Lower lobe of right lung (tissue), 2 donors: ENCODE results near the gene ZMYM5. TPM values are rescaled to one million over a fixed set of nuclear protein-coding genes. Genes with fewer than 3 reads are reported as not detected.
"Not testable (repeated sequence)": the region's sequence is repeated elsewhere in the genome, so short reads cannot be mapped to it uniquely, and the experiment has no call there.

Experiments used
- ATAC-seq, 2 donors: fragments of 200-7000 bp; cut with Tn5 transposase; one replicate each; pipeline ENCODE4 v1.9.1; 2020 to 2022; ENCODE audit warnings: mild to moderate bottlenecking in 2 of 2, moderate library complexity in 2 of 2
- DNase-seq: peaks from one replicate; pipeline ENCODE4 v3.0.0-alpha.2; 2020
- H3K27ac ChIP-seq: fragments of 200-600 bp; one replicate; pipeline ENCODE4 v1.8.0; 2022
- H3K27me3 ChIP-seq: fragments of 200-600 bp; one replicate; pipeline ENCODE4 v1.8.0; 2022; ENCODE audit warnings: low read depth
- H3K36me3 ChIP-seq: fragments of 200-600 bp; one replicate; pipeline ENCODE4 v1.8.0; 2022; ENCODE audit warnings: mild to moderate bottlenecking
- H3K4me1 ChIP-seq: fragments of 200-600 bp; one replicate; pipeline ENCODE4 v1.8.0; 2022
- H3K4me3 ChIP-seq: fragments of 200-600 bp; one replicate; pipeline ENCODE4 v1.8.0; 2022; ENCODE audit warnings: mild to moderate bottlenecking
- H3K9me3 ChIP-seq: fragments of 200-600 bp; one replicate; pipeline ENCODE4 v1.8.0; 2022
- intact Hi-C: fragments of 100-400 bp; cut with DNase I; formaldehyde crosslinking; loops from one replicate; pipeline ENCODE4 v1.11.0; 2022
- total RNA-seq: library from RNA; stranded (reverse); fragmentation: NEBNext Ultra II Directional; extraction: Animal tissue kit (Norgen Biotek cat#: 25700); gene quantifications from one replicate; pipeline ENCODE4 v1.2.1, GENCODE V29; 2021
- TF ChIP-seq, protein P1 (sequence below): fragments of 200-600 bp; IDR thresholded peaks from one replicate; pipeline ENCODE4 v1.8.0; 2022; ENCODE audit warnings: antibody characterized with exemption, mild to moderate bottlenecking
- donor health status: DM: no; HTN: yes; CAD: no; lungs with severe emphysema.

ZMYM5 gene
- total RNA-seq, 1 donor from 2014 or later, result 10.9 TPM

DNA sequence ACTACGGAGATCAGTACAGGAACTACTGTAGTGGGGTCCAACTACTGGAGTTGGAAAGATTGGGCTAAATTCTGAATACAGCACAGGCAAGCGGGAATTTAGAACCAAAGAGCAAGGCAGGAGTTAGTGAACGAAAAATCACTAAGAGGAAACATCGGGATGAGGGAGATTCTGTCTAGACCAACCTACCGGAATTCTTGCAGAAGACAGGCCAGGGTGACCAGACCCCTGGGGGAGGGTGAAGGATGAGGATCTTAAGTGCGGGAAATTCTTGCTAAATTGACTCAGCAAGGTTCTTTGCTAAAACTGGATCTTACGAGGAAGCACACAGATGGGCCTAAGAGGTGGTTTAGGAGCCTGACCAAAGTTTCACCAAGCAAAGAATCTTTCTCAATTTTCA, 67.5 kb downstream of the ZMYM5 start:
- no peaks in the 10 kb centered on the region for H3K36me3 ChIP-seq
- no peaks in the 10 kb centered on the region for H3K27me3 ChIP-seq
- DNase-seq (no peak), ATAC-seq (no peak)
- H3K4me3 ChIP-seq, result no peak overlapping the region
- intact Hi-C loops, result no loop called here
- H3K9me3 ChIP-seq, result no peaks in the 10 kb centered on the region
- no peak overlapping the region for H3K27ac ChIP-seq
- H3K4me1 ChIP-seq, result peaks cover 8% of the 10 kb centered on the region
- TF ChIP-seq, protein P1, sequence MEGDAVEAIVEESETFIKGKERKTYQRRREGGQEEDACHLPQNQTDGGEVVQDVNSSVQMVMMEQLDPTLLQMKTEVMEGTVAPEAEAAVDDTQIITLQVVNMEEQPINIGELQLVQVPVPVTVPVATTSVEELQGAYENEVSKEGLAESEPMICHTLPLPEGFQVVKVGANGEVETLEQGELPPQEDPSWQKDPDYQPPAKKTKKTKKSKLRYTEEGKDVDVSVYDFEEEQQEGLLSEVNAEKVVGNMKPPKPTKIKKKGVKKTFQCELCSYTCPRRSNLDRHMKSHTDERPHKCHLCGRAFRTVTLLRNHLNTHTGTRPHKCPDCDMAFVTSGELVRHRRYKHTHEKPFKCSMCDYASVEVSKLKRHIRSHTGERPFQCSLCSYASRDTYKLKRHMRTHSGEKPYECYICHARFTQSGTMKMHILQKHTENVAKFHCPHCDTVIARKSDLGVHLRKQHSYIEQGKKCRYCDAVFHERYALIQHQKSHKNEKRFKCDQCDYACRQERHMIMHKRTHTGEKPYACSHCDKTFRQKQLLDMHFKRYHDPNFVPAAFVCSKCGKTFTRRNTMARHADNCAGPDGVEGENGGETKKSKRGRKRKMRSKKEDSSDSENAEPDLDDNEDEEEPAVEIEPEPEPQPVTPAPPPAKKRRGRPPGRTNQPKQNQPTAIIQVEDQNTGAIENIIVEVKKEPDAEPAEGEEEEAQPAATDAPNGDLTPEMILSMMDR, result no peak

DNA sequence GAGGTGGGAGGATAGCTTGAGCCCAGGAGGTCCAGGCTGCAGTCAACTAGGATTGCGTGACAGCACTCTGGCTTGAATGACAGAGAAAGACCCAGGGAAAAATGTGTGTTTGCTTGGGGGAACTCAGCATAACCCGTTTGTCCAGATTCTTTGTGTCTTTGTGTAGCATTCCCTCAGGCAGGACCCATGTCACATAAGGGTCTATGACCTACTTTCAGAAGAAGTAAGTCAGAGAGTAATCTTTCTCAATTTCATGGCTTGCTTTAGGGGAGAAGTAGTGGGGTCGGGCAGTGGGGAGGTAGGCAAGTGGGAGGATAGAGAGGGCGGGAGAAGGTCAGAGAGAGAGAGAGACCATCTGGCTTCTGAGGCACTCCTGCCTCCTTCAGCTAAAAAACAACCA, 68.8 kb downstream of the ZMYM5 start:
- Histone ChIP-seq H3K9me3 (no peaks in the 10 kb centered on the region), H3K27ac (no peak overlapping the region), H3K36me3 (no peaks in the 10 kb centered on the region), H3K27me3 (no peaks in the 10 kb centered on the region), H3K4me3 (no peak overlapping the region), H3K4me1 (peaks cover 8% of the 10 kb centered on the region)
- ATAC-seq (peak; percentile 76 to 79), DNase-seq (no peak)
- TF ChIP-seq, protein P1, result no peak
- intact Hi-C loops, result no loop called here

DNA sequence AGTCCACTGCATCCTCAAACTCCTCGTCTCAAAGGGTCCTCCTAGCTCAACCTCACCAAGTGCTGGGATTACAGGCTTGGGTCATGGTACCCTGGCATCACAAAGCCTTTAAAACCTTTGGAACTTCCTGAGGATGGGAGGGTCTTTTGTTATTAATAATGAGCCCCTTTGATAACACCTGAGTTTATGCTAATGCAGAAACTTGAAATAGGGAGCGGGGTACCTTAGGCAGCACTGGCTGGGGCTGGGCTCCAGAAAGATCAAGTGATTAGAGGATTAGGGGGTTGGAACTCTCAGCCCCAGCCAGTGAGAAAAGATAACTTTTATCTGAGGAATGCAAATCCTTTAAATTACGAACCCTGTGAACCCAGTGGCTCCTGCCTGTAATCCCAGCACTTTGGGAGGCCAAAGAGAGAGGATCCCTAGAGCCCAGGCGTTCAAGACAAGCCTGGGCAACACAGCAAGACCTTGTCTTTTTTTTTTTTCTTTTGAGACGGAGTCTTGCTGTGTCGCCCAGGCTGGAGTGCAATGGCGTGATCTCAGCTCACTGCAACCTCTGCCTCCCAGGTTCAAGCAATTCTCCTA, 71.4 kb downstream of the ZMYM5 start:
- Histone ChIP-seq H3K36me3 (no peaks in the 10 kb centered on the region), H3K9me3 (no peaks in the 10 kb centered on the region), H3K4me3 (no peak overlapping the region), H3K4me1 (peaks cover 8% of the 10 kb centered on the region), H3K27me3 (no peaks in the 10 kb centered on the region), H3K27ac (no peak overlapping the region)
- ATAC-seq (no peak), DNase-seq (no peak)
- intact Hi-C loops, result no loop called here
- TF ChIP-seq, protein P1, result no peak

DNA sequence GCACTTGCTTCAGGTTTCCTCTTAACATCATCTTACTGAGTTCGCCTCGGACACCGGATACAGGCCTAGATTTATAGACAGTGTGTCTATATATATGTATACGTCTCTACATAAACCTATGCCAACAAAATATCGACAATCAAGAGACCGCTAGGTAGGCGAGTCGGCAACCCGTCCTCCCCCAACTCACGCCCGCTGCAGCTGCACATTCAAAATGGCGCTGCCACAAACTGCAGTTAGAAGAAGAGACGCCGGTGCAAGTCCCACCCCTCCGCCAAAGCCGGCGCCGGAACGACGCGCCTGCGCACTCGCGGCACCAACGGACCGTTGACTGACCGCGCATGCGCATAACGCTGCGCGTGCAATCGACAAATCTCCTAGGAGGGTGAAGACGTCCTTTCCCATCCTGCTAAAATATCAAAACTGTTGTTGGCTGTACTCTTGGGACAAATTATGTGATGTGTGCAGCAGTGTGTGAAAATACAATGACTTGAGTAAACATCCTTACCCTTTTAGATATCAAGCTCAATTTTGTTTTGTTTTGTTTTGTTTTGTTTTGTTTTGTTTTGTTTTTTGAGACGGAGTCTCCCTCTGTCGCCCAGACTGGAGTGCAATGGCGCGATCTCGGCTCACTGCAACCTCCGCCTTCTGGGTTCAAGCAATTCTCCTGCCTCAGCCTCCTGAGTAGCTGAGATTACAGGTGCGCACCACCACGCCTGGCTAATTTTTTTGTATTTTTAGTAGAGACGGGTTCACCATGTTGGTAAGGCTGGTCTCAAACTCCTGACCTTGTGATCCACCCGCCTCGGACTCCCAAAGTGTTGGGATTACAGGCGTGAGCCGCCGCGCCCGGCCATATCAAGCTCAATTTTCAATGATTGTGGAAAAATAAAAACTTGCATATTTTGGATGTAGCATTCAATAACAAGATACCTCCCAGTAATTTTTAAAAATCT, 80.4 kb downstream of the ZMYM5 start, which contains the start of gene PSPC1:
PSPC1 (minus strand) TSS at position 219 of the 956 bp plus-strand sequence; CDS start at position 31, 188 bp downstream.
- ATAC-seq, result peak; percentile 98

DNA sequence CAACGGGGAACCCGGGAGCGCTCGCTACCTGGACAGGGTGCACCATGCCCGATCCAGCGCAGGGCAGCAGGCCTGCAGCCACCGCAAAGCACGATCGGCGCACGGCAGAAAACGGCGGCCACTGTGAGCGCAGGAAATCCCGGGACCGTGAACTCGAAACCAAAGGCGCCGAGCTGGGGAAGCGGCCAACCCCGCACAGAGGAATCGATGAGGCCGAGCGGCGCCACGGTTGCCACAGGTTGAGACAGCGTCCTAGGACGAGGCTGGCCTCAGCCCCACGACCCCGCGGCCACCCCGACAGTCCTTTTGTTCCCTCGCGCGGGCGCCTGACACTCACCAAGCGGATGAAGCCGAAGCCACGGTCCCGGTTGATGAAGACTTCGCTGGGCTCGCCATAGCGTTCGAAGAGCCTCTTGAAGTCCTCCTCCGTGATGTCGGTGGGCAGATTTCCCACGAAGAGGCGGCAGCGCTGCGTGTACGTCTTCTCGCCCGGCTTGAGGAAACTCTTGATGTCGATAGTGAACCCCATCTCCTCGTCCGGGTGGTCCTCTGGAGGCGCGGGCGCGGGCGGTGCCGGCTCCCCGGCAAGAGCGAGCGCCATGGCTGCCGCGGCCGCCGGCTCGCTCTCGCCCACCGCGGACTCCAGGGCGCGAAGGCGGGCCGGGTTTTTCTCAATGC, 81.3 kb downstream of the ZMYM5 start:
- Histone ChIP-seq H3K9me3 (no peaks in the 10 kb centered on the region), H3K27ac (peak overlapping the region; percentile 95), H3K4me3 (peak overlapping the region; percentile 83), H3K4me1 (peaks cover 15% of the 10 kb centered on the region), H3K36me3 (no peaks in the 10 kb centered on the region), H3K27me3 (no peaks in the 10 kb centered on the region)
- TF ChIP-seq, protein P1, result no peak
- ATAC-seq (peak; percentile 81 to 85), DNase-seq (peak; percentile 80)
- intact Hi-C loops, result no loop called here

More for the DNA sequence above, 80.4 kb downstream of the ZMYM5 start, which contains the start of gene PSPC1:
- H3K36me3 ChIP-seq, H3K9me3 ChIP-seq, intact Hi-C loops, H3K27me3 ChIP-seq, H3K4me1 ChIP-seq: not testable (repeated sequence)
- peak within 1 kb of the TSS; percentile 83 for H3K4me3 ChIP-seq
- DNase-seq, result peak; percentile 95
- H3K27ac ChIP-seq, result peak within 1 kb of the TSS; percentile 95
